HCT116 (cell line): ENCODE measurements around the gene IDUA. TPM values are rescaled to one million over a fixed set of nuclear protein-coding genes. Genes with fewer than 3 reads are reported as not detected.

ENCODE experiments used
- ATAC-seq: fragments of 200-7000 bp; cut with Tn5 transposase; 2 replicates; pipeline ENCODE4 v1.9.1; 2020; ENCODE audit warnings: mild to moderate bottlenecking, moderate library complexity
- BruUV-seq: library from RNA; stranded (reverse); fragments of 400-500 nt; replicated peaks from 2 replicates; lab custom pipeline; 2021; lab: Mats Ljungman, UMichigan
- CTCF ChIA-PET: fragments of 300-600 bp; sonication (Branson Sonifier 250); formaldehyde crosslinking; loops from one replicate; lab custom pipeline; 2021; ENCODE audit warnings: antibody characterized with exemption; lab: Charles Lee
- POLR2A ChIA-PET: fragments of 300-600, 350-600 bp; sonication (Branson Sonifier 250); formaldehyde crosslinking; loops from one replicate; lab custom pipeline; 2021; ENCODE audit warnings: antibody characterized with exemption; lab: Charles Lee
- RAD21 ChIA-PET, 2 experiments: fragments of 300-600 bp; sonication (Branson Sonifier 250); formaldehyde crosslinking; loops; one replicate each; lab custom pipeline; 2023; ENCODE audit warnings: low total read pairs in 2 of 2; ENCODE audit not compliant: uncharacterized antibody in 2 of 2, unreplicated experiment in 2 of 2, low non-redundant PET in 1 of 2; lab: Charles Lee
- DNase-seq: peaks from one replicate; pipeline ENCODE4 v3.0.0-alpha.2; 2010; ENCODE audit warnings: low read depth, low spot score
- H2AFZ ChIP-seq: fragments of 200-600 bp; shearing (Covaris generic), sonication (generic); 2 replicates; pipeline ENCODE4 v1.6.1; 2017; ENCODE audit warnings: low read depth, mixed run types, mixed read lengths, antibody characterized with exemption, low read length; ENCODE audit not compliant: poor library complexity, severe bottlenecking
- H3K27ac ChIP-seq: 2 replicates; pipeline ENCODE4 v1.5.1; 2012; ENCODE audit warnings: low read depth, low read length
- H3K27me3 ChIP-seq: fragments of 200-600 bp; sonication (generic); 2 replicates; pipeline ENCODE4 v1.6.1; 2016; ENCODE audit warnings: mixed run types, low read length, mixed read lengths; ENCODE audit not compliant: insufficient read depth
- H3K36me3 ChIP-seq, 2 experiments: fragments of 200-500 bp in 1 of 2; fragments of 200-600 bp in 1 of 2; sonication (Bioruptor generic) in 1 of 2; sonication (generic) in 1 of 2; 2 replicates each; pipeline versions ENCODE4 v1.5.1 to v1.6.1; 2014 to 2016; ENCODE audit warnings: low read length in 2 of 2, inconsistent platforms in 1 of 2, mixed read lengths in 1 of 2, mixed run types in 1 of 2; ENCODE audit not compliant: insufficient read depth in 2 of 2, control insufficient read depth in 1 of 2
- H3K4me1 ChIP-seq, 2 experiments: fragments of 200-600 bp in 1 of 2; sonication (generic) in 1 of 2; 2 replicates each; pipeline versions ENCODE4 v1.5.1 to v1.6.1; 2012 to 2017; ENCODE audit warnings: low read length in 2 of 2, inconsistent platforms in 1 of 2, mild to moderate bottlenecking in 1 of 2, mixed read lengths in 1 of 2, mixed run types in 1 of 2, moderate library complexity in 1 of 2; ENCODE audit not compliant: insufficient read depth in 2 of 2, control insufficient read depth in 1 of 2
- H3K4me2 ChIP-seq: fragments of 200-600 bp; sonication (generic); 2 replicates; pipeline ENCODE4 v1.6.1; 2017; ENCODE audit warnings: mixed run types, low read length, mixed read lengths
- H3K4me3 ChIP-seq, 2 experiments: fragments of 200-600 bp in 1 of 2; sonication (generic) in 1 of 2; replicated peaks in 1 of 2; 2 replicates each; pipeline ENCODE4 v1.5.1; 2011 to 2016; ENCODE audit warnings: low read length in 2 of 2, control low read depth in 1 of 2, low read depth in 1 of 2, mild to moderate bottlenecking in 1 of 2, mixed read lengths in 1 of 2, mixed run types in 1 of 2
- H3K79me2 ChIP-seq: fragments of 200-600 bp; sonication (generic); 2 replicates; pipeline ENCODE4 v1.6.1; 2017; ENCODE audit warnings: mild to moderate bottlenecking, mixed run types, low read length, moderate library complexity, mixed read lengths; ENCODE audit not compliant: insufficient read depth
- H3K9ac ChIP-seq: fragments of 200-600 bp; sonication (generic); 2 replicates; pipeline ENCODE4 v1.6.1; 2016; ENCODE audit warnings: low read length, mixed read lengths
- H3K9me2 ChIP-seq: fragments of 200-600 bp; sonication (generic), shearing (Covaris generic); 2 replicates; pipeline ENCODE4 v1.6.1; 2017; ENCODE audit warnings: mixed run types, mild to moderate bottlenecking, moderate library complexity; ENCODE audit not compliant: insufficient read depth
- H3K9me3 ChIP-seq, 2 experiments: fragments of 200-500 bp in 1 of 2; fragments of 200-600 bp in 1 of 2; sonication (Bioruptor generic) in 1 of 2; sonication (generic) in 1 of 2; 2 replicates each; pipeline ENCODE4 v1.6.1; 2014 to 2017; ENCODE audit warnings: low read length in 2 of 2, mixed read lengths in 2 of 2, inconsistent platforms in 1 of 2, low read depth in 1 of 2, mild to moderate bottlenecking in 1 of 2, mixed run types in 1 of 2, moderate library complexity in 1 of 2; ENCODE audit not compliant: control insufficient read depth in 1 of 2, insufficient read depth in 1 of 2
- H4K20me1 ChIP-seq: fragments of 200-600 bp; sonication (generic), shearing (Covaris generic); 2 replicates; pipeline ENCODE4 v1.6.1; 2017; ENCODE audit warnings: mixed run types, mild to moderate bottlenecking, moderate library complexity; ENCODE audit not compliant: insufficient read depth
- CBX3 ChIP-seq: IDR thresholded peaks from 2 replicates; pipeline ENCODE4 v1.6.1; 2012; ENCODE audit warnings: low read depth
- CEBPB ChIP-seq: IDR thresholded peaks from 2 replicates; pipeline ENCODE4 v1.6.1; 2012; ENCODE audit warnings: low read depth
- ELF1 ChIP-seq: IDR thresholded peaks from 2 replicates; pipeline ENCODE4 v1.6.1; 2012; ENCODE audit warnings: low read depth, borderline replicate concordance
- EZH2 ChIP-seq: fragments of 200-600 bp; sonication (generic); IDR thresholded peaks from 2 replicates; pipeline ENCODE4 v1.6.1; 2017; ENCODE audit warnings: antibody characterized with exemption, mixed run types
- EZH2phosphoT487 ChIP-seq: fragments of 200-600 bp; IDR thresholded peaks from 2 replicates; pipeline ENCODE4 v1.6.1; 2018; ENCODE audit warnings: antibody characterized with exemption, borderline replicate concordance
- FOSL1 ChIP-seq: IDR thresholded peaks from 2 replicates; pipeline ENCODE4 v1.6.1; 2012; ENCODE audit warnings: low read depth
- JUND ChIP-seq: IDR thresholded peaks from 2 replicates; pipeline ENCODE4 v1.6.1; 2012
- POLR2A ChIP-seq: IDR thresholded peaks from 2 replicates; pipeline ENCODE4 v1.7.0; 2011; ENCODE audit warnings: borderline replicate concordance; ENCODE audit not compliant: insufficient read depth, insufficient read length; ENCODE audit errors: extremely low read depth
- RAD21 ChIP-seq: IDR thresholded peaks from 2 replicates; pipeline ENCODE4 v1.6.1; 2012; ENCODE audit warnings: low read depth, mild to moderate bottlenecking
- SIN3A ChIP-seq: IDR thresholded peaks from 2 replicates; pipeline ENCODE4 v1.6.1; 2012; ENCODE audit warnings: low read depth
- SP1 ChIP-seq: IDR thresholded peaks from 2 replicates; pipeline ENCODE4 v1.6.1; 2012; ENCODE audit warnings: low read depth
- SRF ChIP-seq: IDR thresholded peaks from 2 replicates; pipeline ENCODE4 v1.6.1; 2012; ENCODE audit warnings: low read depth
- TCF7L2 ChIP-seq: IDR thresholded peaks from 2 replicates; pipeline ENCODE4 v1.7.0; 2011; ENCODE audit warnings: borderline replicate concordance, inconsistent platforms; ENCODE audit not compliant: insufficient read depth, insufficient read length; ENCODE audit errors: extremely low read depth
- YY1 ChIP-seq: IDR thresholded peaks from 2 replicates; pipeline ENCODE4 v1.6.1; 2011; ENCODE audit warnings: low read length, low read depth, moderate library complexity, mild to moderate bottlenecking; ENCODE audit not compliant: insufficient replicate concordance; ENCODE audit errors: extremely low read depth
- ZFX ChIP-seq: fragments of 450-650 bp; IDR thresholded peaks from 2 replicates; pipeline ENCODE4 v1.6.1; 2017
- intact Hi-C: fragments of 100-400 bp; cut with micrococcal nuclease; formaldehyde crosslinking; loops from 2 replicates; pipeline ENCODE4 v1.10.0; 2022
- total RNA-seq: library from RNA; stranded (reverse); gene quantifications from one replicate; pipeline ENCODE4 v1.2.1, GENCODE V29; 2021; ENCODE audit not compliant: unreplicated experiment
- TF ChIP-seq, protein P1 (sequence below): IDR thresholded peaks from 2 replicates; pipeline ENCODE4 v1.6.1; 2012
- TF ChIP-seq, protein P2 (sequence below): IDR thresholded peaks from 2 replicates; pipeline ENCODE4 v1.6.1; 2011; ENCODE audit warnings: mild to moderate bottlenecking, low read length, moderate library complexity; ENCODE audit not compliant: insufficient replicate concordance; ENCODE audit errors: extremely low read depth
- TF ChIP-seq, protein P3 (sequence below), 3 experiments: fragments of 200-600 bp in 1 of 3; sonication (generic) in 1 of 3; IDR thresholded peaks in 2 of 3; conservative IDR thresholded peaks in 1 of 3; 2 replicates each; pipeline ENCODE4 v1.5.1; 2012 to 2017; ENCODE audit warnings: low read depth in 2 of 3, low read length in 2 of 3, antibody characterized with exemption in 1 of 3, borderline replicate concordance in 1 of 3, control low read depth in 1 of 3, mild to moderate bottlenecking in 1 of 3, mixed read lengths in 1 of 3, mixed run types in 1 of 3, moderate library complexity in 1 of 3; ENCODE audit not compliant: insufficient read depth in 1 of 3
- TF ChIP-seq, protein P4 (sequence below): IDR thresholded peaks from 2 replicates; pipeline ENCODE4 v1.6.1; 2012
- TF ChIP-seq, protein P5 (sequence below): IDR thresholded peaks from 2 replicates; pipeline ENCODE4 v1.6.1; 2012; ENCODE audit warnings: low read depth

Gene IDUA
- total RNA-seq, 1 experiment from 2014 or later: 28.2 TPM

DNA sequence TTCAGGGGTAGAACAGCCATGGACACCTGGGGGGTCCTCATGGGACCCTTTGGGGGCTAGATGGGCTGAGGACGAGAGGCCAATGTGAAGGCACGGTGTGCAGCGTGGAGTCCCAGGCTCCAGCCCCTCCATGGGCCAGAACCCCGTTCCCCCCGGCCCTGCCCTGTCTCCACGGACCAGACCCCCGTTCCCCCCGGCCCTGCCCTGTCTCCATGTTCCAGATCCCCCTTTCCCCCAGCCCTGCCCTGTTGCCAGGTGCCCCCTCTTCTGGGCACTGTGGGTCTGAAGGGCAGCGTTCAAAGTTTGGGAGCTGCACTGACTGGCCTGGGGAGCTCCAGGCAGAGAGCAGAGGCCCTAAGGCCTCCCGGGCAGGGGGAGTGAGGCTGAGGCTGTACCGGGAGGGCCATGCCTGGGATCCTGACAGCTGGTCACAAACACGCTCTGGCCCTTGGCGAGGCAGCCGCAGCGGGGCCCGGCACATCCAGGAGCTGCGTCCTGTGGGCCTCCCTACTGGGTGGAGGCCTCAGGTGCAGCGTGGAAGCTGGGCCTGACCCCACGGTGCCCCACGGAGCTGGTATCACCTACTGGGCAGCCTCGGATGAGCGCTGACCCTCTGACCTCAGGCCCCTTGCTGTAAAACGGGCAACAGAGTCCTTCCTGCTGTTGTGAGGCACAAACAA is 22.4 kb upstream of the IDUA start:
- no peaks in the 10 kb centered on the region for H3K27me3 ChIP-seq
- ChIA-PET CTCF (no interaction called here), RAD21 (no interaction called here), POLR2A (no interaction called here)
- no peaks in the 10 kb centered on the region for H4K20me1 ChIP-seq
- TF ChIP-seq EZH2phosphoT487 (no peak), ELF1 (no peak), SP1 (no peak), EZH2 (no peak), CEBPB (no peak), YY1 (no peak), SRF (no peak), RAD21 (no peak), SIN3A (no peak), FOSL1 (no peak), CBX3 (no peak), TCF7L2 (no peak), POLR2A (no peak), ZFX (no peak), JUND (no peak)
- TF ChIP-seq, protein P1, sequence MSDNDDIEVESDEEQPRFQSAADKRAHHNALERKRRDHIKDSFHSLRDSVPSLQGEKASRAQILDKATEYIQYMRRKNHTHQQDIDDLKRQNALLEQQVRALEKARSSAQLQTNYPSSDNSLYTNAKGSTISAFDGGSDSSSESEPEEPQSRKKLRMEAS: no peak
- TF ChIP-seq, protein P2, sequence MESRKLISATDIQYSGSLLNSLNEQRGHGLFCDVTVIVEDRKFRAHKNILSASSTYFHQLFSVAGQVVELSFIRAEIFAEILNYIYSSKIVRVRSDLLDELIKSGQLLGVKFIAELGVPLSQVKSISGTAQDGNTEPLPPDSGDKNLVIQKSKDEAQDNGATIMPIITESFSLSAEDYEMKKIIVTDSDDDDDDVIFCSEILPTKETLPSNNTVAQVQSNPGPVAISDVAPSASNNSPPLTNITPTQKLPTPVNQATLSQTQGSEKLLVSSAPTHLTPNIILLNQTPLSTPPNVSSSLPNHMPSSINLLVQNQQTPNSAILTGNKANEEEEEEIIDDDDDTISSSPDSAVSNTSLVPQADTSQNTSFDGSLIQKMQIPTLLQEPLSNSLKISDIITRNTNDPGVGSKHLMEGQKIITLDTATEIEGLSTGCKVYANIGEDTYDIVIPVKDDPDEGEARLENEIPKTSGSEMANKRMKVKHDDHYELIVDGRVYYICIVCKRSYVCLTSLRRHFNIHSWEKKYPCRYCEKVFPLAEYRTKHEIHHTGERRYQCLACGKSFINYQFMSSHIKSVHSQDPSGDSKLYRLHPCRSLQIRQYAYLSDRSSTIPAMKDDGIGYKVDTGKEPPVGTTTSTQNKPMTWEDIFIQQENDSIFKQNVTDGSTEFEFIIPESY: no peak
- TF ChIP-seq, protein P3, sequence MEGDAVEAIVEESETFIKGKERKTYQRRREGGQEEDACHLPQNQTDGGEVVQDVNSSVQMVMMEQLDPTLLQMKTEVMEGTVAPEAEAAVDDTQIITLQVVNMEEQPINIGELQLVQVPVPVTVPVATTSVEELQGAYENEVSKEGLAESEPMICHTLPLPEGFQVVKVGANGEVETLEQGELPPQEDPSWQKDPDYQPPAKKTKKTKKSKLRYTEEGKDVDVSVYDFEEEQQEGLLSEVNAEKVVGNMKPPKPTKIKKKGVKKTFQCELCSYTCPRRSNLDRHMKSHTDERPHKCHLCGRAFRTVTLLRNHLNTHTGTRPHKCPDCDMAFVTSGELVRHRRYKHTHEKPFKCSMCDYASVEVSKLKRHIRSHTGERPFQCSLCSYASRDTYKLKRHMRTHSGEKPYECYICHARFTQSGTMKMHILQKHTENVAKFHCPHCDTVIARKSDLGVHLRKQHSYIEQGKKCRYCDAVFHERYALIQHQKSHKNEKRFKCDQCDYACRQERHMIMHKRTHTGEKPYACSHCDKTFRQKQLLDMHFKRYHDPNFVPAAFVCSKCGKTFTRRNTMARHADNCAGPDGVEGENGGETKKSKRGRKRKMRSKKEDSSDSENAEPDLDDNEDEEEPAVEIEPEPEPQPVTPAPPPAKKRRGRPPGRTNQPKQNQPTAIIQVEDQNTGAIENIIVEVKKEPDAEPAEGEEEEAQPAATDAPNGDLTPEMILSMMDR (IDR thresholded peaks at IDR 0.05 in 2 of 3, conservative IDR thresholded peaks at IDR 0.05 in 1 of 3; ENCODE audit: borderline replicate concordance in 1 of 3, insufficient read depth in 1 of 3, low read depth in 2 of 3, low read length in 2 of 3): no peak
- TF ChIP-seq, protein P4, sequence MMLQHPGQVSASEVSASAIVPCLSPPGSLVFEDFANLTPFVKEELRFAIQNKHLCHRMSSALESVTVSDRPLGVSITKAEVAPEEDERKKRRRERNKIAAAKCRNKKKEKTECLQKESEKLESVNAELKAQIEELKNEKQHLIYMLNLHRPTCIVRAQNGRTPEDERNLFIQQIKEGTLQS: no peak
- TF ChIP-seq, protein P5, sequence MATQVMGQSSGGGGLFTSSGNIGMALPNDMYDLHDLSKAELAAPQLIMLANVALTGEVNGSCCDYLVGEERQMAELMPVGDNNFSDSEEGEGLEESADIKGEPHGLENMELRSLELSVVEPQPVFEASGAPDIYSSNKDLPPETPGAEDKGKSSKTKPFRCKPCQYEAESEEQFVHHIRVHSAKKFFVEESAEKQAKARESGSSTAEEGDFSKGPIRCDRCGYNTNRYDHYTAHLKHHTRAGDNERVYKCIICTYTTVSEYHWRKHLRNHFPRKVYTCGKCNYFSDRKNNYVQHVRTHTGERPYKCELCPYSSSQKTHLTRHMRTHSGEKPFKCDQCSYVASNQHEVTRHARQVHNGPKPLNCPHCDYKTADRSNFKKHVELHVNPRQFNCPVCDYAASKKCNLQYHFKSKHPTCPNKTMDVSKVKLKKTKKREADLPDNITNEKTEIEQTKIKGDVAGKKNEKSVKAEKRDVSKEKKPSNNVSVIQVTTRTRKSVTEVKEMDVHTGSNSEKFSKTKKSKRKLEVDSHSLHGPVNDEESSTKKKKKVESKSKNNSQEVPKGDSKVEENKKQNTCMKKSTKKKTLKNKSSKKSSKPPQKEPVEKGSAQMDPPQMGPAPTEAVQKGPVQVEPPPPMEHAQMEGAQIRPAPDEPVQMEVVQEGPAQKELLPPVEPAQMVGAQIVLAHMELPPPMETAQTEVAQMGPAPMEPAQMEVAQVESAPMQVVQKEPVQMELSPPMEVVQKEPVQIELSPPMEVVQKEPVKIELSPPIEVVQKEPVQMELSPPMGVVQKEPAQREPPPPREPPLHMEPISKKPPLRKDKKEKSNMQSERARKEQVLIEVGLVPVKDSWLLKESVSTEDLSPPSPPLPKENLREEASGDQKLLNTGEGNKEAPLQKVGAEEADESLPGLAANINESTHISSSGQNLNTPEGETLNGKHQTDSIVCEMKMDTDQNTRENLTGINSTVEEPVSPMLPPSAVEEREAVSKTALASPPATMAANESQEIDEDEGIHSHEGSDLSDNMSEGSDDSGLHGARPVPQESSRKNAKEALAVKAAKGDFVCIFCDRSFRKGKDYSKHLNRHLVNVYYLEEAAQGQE: no peak
- H3K79me2 ChIP-seq: no peaks in the 10 kb centered on the region; the same call in 1 of the 2 replicates
- no peaks in the 10 kb centered on the region for H3K9me2 ChIP-seq
- DNase-seq (no peak), ATAC-seq (no peak)
- no peaks in the 10 kb centered on the region for H3K9me3 ChIP-seq
- no peak overlapping the region for H3K4me2 ChIP-seq
- BruUV-seq: no TSS peak
- intact Hi-C loops: no loop called here
- H2AFZ ChIP-seq: no peak overlapping the region
- H3K4me3 ChIP-seq: no peak overlapping the region
- H3K9ac ChIP-seq: no peak overlapping the region
- H3K27ac ChIP-seq: no peak overlapping the region
- H3K36me3 ChIP-seq: no peaks in the 10 kb centered on the region
- H3K4me1 ChIP-seq: peaks cover 5 to 20% of the 10 kb centered on the region in 2 experiments; a peak in 3 of 4 replicates
